HG03457 (cell line): ENCODE measurements around the gene OTUD7B.

Experiments
- ATAC-seq: cut with Tn5 transposase; IDR thresholded peaks from one replicate; pipeline ENCODE4 v1.9.1; 2021; ENCODE audit warnings: moderate number of reproducible peaks; ENCODE audit not compliant: unreplicated experiment

The OTUD7B gene

DNA sequence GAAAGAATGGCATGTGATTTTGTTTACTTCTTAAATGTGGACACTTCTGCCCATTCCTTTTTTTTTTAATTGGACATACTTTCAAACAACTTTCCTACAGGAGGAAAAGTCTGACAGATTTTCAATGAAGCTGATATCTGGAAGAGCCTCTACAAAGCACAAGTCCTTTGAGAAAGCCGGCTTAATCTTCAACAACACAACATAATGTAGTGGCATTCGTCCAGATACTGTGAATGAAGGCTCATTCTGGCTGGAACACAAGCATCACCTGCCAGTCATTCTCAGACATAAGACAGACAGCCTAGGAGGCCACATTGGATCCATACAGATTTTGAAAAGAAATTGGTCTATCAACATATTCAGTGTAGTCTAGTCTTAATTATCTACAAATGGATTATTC lies 4.9 kb downstream of the OTUD7B start:
- no peak for ATAC-seq

DNA sequence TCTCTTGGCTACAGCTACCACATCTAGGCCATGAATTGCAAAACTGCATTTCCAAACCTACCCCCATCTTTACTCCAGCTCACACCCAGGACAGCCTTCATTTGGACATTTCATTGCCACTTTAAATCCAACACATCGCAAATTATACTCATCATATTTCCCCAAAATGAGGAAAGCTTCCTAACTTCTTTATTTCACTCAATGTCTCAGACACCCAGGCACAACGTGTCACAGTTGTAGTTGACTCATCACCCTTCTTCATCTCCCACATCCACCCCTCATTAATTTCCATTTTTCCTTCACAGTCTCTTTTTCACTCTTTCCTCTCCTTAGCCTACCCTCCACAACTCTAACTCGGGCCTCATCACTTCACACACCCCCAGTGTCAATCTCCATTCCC lies 6.7 kb downstream of the OTUD7B start:
- ATAC-seq, result no peak

DNA sequence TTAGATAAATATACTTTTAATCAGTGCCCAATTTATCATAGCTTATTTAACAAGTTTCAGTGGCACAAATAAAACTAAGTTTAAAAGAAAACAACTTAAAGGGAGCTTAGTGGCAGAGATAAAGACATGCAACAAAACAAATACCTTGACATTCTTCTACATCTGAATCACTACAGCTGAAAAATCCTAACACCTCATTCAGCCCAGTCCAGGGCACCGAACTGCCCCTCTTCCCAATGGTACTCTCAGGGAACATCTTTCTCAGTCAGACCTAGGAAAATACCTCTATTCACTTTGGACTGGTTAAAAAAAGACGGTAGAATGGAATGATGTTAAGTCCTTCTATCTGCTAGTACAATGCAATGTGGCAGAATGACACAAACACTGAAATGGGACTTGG lies 8.3 kb downstream of the OTUD7B start:
- no peak for ATAC-seq

- ATAC-seq, result no peak
Measured at GRCh38 chr1:150001415-150001814, 9.1 kb downstream of the OTUD7B start.

DNA sequence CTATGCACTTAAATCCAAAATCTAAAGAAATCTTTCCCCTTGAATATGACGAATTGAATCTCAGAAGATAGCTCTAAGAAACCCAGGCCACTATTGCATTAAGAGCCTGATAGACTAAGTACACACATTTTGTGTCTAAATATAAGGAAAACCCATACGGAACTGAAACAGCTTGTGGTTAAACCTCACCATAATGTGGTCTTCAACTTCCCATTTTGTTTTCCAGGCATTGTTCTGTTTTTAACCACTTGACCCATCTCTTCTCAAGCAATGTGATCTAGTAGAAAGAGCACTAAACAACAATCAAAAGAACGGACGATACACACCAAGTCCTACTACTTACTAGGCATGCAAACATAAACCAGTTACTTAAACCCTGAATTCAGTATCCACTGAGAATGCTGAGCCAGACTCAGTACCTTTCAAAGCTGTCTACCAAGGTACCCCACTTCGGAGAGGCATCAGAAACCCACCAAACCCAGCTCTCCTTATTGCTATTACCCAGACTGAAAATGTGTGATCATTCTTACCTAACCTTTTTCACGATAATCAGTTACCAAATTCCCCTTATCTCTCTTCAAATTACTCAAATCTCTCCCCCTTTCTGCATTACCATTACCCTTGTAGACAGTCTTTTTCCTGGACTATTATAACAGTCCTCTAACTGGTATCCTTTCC lies 12.8 kb downstream of the OTUD7B start:
- no peak for ATAC-seq

DNA sequence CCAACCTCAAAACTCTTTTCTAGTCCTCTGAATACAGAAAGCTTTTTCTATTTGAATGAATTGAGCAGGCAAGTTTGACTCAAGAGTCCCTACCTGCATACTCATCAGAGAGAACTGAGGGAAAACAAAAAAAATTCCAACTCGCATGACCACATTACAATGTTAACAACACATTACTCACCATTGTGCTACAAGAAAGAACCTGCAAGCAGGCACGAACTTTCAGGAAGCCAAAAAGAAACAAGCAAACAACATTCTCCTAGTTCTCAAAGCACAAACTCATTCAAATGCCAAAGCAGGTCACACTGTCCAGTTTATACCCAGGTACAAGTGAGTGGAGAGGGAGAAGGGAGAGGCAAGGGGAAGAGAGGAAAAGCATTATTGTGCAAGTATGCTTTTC lies 14.6 kb downstream of the OTUD7B start:
- ATAC-seq, result no peak

- no peak for ATAC-seq
Measured at GRCh38 chr1:149993764-149994163, 16.8 kb downstream of the OTUD7B start.

DNA sequence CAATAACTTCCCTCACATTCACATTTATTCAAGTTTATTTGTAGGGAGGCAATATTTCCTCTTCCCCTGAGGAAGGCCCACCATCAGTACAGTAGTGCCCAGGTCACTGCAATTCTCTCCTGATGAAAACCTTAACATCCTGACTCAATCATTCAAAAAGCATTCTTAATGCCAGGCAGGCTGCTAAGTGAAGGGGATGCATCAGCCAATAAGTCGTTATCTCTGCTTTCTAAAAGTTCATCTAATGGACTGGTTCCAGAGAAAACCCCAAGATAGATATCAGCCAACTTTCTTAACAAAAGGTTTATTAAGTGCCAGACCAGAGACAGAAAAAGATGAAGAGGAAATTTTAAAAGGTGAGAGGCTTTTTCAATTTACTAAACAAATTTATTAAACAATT lies 17.3 kb downstream of the OTUD7B start:
- no peak for ATAC-seq

DNA sequence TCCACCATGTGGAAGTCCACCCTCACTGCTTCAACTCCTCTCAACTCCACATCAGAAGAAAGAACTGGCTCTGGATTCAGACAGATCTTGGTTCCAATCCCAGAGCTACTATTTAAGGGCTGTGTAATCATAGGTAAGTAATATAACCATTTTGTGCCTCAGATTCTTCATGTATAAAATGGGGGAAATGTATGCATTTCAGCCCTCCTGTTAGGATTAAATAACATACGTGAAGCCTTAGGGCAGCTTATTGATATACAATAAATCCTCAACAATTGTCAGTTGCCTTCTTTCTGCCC lies 23.3 kb downstream of the OTUD7B start:
- no peak for ATAC-seq

DNA sequence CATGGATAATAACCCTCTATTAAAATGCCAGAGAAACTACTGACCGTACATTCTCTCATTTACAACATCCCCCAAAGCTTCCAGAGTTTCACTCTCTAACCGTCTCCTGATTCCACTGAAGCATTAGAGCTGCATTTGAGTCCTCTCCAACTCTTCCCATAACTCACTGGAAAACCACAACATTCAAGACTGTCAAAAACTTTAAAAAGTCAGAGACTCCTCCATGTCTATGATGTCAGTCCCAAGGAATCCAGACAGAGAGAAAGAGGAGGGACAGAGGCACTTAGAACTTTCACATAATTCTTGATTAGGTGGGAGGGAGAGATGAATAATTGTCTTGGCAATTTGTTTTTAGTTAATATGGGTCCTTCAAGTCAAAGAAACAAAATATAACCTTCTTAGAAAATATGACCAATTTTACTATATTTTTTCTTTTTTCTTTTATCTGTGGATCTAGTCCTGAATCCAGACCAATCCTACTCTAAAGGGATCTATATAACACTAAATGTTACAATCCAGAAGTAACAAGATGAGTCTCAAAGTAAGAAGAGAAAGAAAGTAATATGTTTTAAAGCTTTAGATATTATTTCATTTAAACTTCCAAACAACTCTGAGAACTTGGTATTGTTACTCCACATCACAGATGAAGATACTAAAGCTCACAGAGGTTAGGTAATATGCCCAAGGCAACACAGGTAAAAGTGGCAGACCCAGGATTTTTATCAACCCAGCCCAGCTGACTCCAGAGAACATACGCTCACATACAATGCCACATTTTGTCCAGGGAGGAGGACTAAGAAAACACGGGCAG lies 23.8 kb downstream of the OTUD7B start:
- no peak for ATAC-seq

- no peak for ATAC-seq
Measured at GRCh38 chr1:149979972-149980540, 30.5 kb downstream of the OTUD7B start.

DNA sequence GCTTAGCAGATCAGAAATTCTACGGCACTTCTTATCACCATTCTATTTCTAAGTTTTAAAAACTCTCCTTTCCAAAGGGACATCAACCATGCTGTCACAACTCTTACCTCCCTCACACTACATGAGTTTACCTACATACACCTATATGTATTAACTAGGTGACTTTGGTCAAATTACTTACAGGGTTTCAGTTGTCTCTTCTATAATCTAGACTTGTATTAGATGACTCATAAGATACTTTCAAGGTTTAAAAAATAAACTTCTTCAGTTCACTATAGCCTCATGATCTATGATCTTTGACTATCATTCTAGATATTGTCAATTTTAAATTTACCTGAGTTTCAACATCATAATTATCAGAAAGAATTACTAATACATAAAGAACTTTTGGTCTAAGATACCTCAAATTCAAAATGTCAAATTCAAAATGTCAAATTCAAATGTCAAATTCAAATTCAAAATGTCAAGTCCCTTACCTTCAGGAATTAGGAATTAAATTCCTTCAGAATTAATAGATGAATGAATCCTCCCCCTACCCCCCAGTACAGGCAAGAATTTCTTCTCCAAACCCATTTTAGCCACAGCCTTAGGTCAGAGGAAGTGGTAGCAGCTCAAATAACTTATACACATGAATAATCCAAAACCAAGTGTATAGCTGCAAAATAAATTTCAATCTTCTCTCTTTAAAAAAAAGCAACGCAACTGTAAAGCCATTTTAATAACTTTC lies 31.1 kb downstream of the OTUD7B start:
- no peak for ATAC-seq

- ATAC-seq, result no peak
Measured at GRCh38 chr1:149978547-149979023, 31.9 kb downstream of the OTUD7B start.

DNA sequence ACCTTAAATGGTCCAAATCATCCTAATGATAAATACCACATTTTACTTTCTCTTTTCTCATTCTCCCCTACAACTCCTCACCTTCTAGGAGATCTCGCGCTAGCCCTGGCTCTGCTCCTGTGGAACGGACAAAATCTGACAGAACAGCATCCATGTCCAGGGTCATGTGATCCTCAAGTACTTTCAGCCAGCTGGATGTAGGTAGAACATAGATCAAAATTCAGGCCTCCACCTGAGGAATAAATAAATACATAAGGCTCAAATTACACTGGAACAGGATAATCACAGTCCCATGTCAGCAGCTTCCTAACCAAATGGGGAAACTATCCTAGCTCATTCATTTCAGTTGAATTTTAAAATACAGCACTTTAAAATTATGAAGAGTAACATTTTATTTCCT lies 33.2 kb downstream of the OTUD7B start:
- ATAC-seq, result no peak

- ATAC-seq, result no peak
Measured at GRCh38 chr1:149972547-149972946, 38.0 kb downstream of the OTUD7B start.

DNA sequence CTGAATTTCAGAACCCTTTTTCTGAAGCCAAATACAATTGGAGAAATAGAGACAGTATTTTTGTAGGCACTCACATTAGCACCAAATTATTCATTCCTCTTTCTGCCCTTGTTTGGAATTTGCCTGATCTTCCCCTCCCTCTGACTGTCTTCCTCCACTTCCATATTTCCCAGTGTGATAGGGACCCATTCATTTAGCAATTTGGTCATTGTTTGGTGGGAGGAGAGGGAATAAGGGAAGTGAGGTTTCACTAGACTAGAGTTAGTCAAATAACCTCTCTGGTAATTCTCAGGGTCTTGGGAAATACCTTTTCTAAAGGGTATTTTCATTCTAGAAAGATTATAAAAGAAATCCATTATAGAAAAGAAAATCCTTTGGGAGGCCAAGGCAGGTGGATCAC lies 42.9 kb downstream of the OTUD7B start:
- no peak for ATAC-seq

- ATAC-seq, result no peak
Measured at GRCh38 chr1:149967041-149967440, 43.5 kb downstream of the OTUD7B start.

- ATAC-seq, result no peak
Measured at GRCh38 chr1:149966405-149966804, 44.1 kb downstream of the OTUD7B start.

DNA sequence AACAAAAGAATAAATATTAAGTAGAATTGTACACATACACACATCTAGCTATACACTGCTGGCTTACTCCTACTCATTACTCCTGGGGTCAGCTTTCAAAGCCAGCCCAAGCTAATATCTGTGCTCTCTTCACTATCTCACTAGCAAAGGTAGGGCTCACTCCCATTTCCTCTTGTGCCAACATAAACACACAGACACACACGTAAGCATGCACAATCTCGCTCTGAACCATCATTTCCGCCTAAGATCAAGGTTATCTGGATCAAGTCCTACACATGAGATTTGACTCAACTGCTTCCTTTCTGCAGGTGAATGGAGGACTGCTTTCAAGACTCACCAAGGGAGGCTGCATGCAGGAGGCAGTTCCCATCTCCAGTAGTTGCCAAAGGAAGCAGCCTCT lies 45.1 kb downstream of the OTUD7B start:
- no peak for ATAC-seq

- ATAC-seq, result no peak
Measured at GRCh38 chr1:149963358-149963757, 47.2 kb downstream of the OTUD7B start.

GRCh38 chr1:149962736-149963135 lies 47.8 kb downstream of the OTUD7B start:
- no peak for ATAC-seq
